Measurements from ENCODE around the gene CNTN4. TPM values are rescaled to one million over a fixed set of nuclear protein-coding genes. Genes with fewer than 3 reads are reported as not detected.
A peak's percentile ranks its signal among the peaks of the same experiment; 100 is the strongest.

The CNTN4 gene
- total and polyA plus RNA-seq, 2 of the 8 experiments (the other 6 are each of a cell fraction or from before 2014, with no cell fraction given) = 0.41 to 2.2 TPM

GRCh38 chr3:2158828-2159227, 60.2 kb downstream of the CNTN4 start:
- H2AFZ ChIP-seq (ENCODE audit: low read length) = 0 out of 2 replicates have a peak overlapping the region, but pooled peaks have one; percentile 42
- H3K4me2 ChIP-seq (ENCODE audit: insufficient read depth in 1 of 2, low read depth in 2 of 2, low read length in 2 of 2) = no peak overlapping the region
- no peak overlapping the region for H3K23ac ChIP-seq (ENCODE audit: insufficient read length)
- FAIRE-seq (no peak), DNase-seq (ENCODE audit: low read depth in 1 of 2, low spot score in 2 of 2) (no peak)
- TF ChIP-seq SP2 (IDR thresholded peaks at IDR 0.05; ENCODE audit: low read length) (no peak), CBX5 (IDR thresholded peaks at IDR 0.05; ENCODE audit: low read depth, low read length) (no peak), KDM1A (IDR thresholded peaks at IDR 0.05; ENCODE audit: borderline replicate concordance, low read length) (no peak), CTBP2 (IDR thresholded peaks at IDR 0.05; ENCODE audit: borderline replicate concordance, insufficient read depth, insufficient read length, low read length) (no peak)
- WGBS, 2 experiments (ENCODE audit: extremely low coverage in 1 of 2, insufficient coverage in 1 of 2, insufficient read length in 1 of 2, insufficient replicate concordance in 2 of 2, low coverage in 1 of 2, low lambda C conversion rate in 2 of 2, missing lambda C conversion rate in 1 of 2) = 87% methylated on average over 3 of the region's 3 CpGs; no CpG with 5 or more reads in 1 of the 2 experiments
- H2BK15ac ChIP-seq (ENCODE audit: low read length) = no peak overlapping the region
- no peak overlapping the region for H3K56ac ChIP-seq (replicated peaks; ENCODE audit: insufficient read length, low read depth, low read length)
- no peak overlapping the region for H3K14ac ChIP-seq (ENCODE audit: insufficient read length)
- H2BK12ac ChIP-seq (ENCODE audit: low read depth, low read length) = no peak overlapping the region
- H3K36me3 ChIP-seq (ENCODE audit: control insufficient read depth in 2 of 4, insufficient read depth in 4 of 4, low read length in 3 of 4) = no peaks in the 10 kb centered on the region
- CTCF ChIA-PET (ENCODE audit: partially characterized antibody) = interaction anchor here (1.2 to 1.7 kb wide), 2 partner anchors 8 to 60 kb away, joined by 3 to 4 read pairs; partner anchors contain the start of gene CNTN4
- H3K4me1 ChIP-seq (replicated peaks in 1 of 4; ENCODE audit: control insufficient read depth in 3 of 4, insufficient read depth in 4 of 4, low read length in 3 of 4) = no peaks in the 10 kb centered on the region
- H3K79me2 ChIP-seq (ENCODE audit: control insufficient read depth in 1 of 2, insufficient read depth in 2 of 2, low read length in 2 of 2) = no peaks in the 10 kb centered on the region
- no peak overlapping the region for H3K18ac ChIP-seq (ENCODE audit: extremely low read depth, low read length)
- H2BK5ac ChIP-seq (ENCODE audit: low read depth, low read length) = no peak overlapping the region
- H2AK5ac ChIP-seq (ENCODE audit: low read depth, low read length) = no peak overlapping the region
- no peak overlapping the region for H2BK120ac ChIP-seq (replicated peaks; ENCODE audit: low read depth, low read length)
- no peak overlapping the region for H4K91ac ChIP-seq (replicated peaks; ENCODE audit: insufficient read length, low read length)
- no peaks in the 10 kb centered on the region for H4K20me1 ChIP-seq (replicated peaks in 1 of 2; ENCODE audit: control insufficient read depth in 1 of 2, insufficient read depth in 2 of 2, low read length in 2 of 2)
- no peak overlapping the region for H3K9ac ChIP-seq (replicated peaks in 1 of 4; ENCODE audit: extremely low read depth in 1 of 4, low read depth in 3 of 4, low read length in 3 of 4)
- H3K23me2 ChIP-seq (ENCODE audit: low read depth, low read length) = no peaks in the 10 kb centered on the region
- H4K5ac ChIP-seq (ENCODE audit: insufficient read length, low read depth, low read length) = no peak overlapping the region
- POLR2A ChIA-PET (ENCODE audit: partially characterized antibody) = no interaction called here
- H3K4me3 ChIP-seq (ENCODE audit: extremely low read depth in 1 of 4, insufficient read depth in 2 of 4, low read depth in 3 of 4, low read length in 4 of 4) = no peak overlapping the region
- H3K4ac ChIP-seq (replicated peaks; ENCODE audit: insufficient read length, low read depth, low read length) = no peak overlapping the region
- H2BK20ac ChIP-seq (ENCODE audit: low read length) = no peak overlapping the region
- peaks cover 0 to 3% (median 0%) of the 10 kb centered on the region in 4 experiments; a peak in 2 of 7 replicates for H3K27me3 ChIP-seq (replicated peaks in 1 of 4; ENCODE audit: control insufficient read depth in 3 of 4, extremely low read depth in 1 of 4, insufficient read depth in 3 of 4, low read length in 3 of 4)
- no peaks in the 10 kb centered on the region for H3K9me3 ChIP-seq (ENCODE audit: insufficient read depth in 2 of 2, low read depth in 1 of 2, low read length in 1 of 2)
- no peaks in the 10 kb centered on the region for H3K79me1 ChIP-seq (ENCODE audit: low read depth, low read length)
- H4K8ac ChIP-seq (ENCODE audit: extremely low read depth, insufficient read depth, low read length) = no peak overlapping the region
- H3K27ac ChIP-seq (ENCODE audit: low read depth, low read length) = 0 out of 2 replicates have a peak overlapping the region, but pooled peaks have one; percentile 40
